Smooth muscle cell of the brain vasculature (primary cell): Measurements from ENCODE around the gene SEMA4G.

ENCODE experiments used
- DNase-seq: peaks from one replicate; pipeline ENCODE4 v3.0.0-alpha.2; 2012; ENCODE audit warnings: low read depth, low spot score

Gene SEMA4G

DNA sequence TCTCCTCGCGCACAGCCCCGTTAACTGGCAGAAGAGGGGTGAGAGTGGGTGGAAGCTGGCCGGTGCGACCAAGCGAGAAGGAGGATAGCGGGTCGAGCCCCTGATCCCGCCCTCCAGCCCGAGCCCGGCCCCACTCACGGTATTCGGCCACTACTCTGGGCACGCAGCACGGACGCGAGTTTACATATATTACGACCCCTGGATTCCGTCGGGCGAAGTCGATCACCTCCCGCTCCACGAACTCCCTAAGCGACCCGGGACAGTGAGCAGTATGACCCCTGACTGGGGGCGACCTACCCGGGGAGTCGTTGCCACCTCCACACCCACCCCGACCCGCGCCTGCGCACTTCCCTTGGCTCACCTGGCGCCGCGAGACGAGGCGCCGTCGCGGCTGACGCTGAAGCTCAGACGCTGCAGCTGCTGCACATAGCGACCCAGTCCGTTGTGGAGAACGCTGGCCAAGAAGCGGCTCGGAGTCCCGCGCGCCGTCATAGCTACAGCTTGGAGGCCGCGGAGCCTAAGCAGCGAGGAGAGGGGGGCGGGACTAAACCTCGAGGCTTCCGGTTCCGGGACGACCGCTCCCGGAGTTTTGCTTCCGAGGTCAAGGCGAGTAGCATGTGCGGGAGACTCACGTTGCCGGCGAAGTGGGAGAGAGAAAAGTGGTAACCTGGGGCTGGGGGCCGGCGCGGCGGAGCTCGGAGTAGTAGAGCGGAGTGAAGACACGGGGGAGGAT, 17.8 kb downstream of the SEMA4G start, which contains the start of the genes MRPL43 and TWNK:
TSS of gene MRPL43 (minus strand) at position 546 of the 733 bp plus-strand sequence. CDS start at position 492, 54 bp downstream.
TSS of gene TWNK (plus strand) at position 592 of the 733 bp plus-strand sequence. CDS start 668 bp downstream, outside the sequence.
- DNase-seq = no peak

- DNase-seq = no peak
These were observed 18.4 kb downstream of the SEMA4G start for GRCh38 chr10:100987685-100988049.

GRCh38 chr10:100988166-100988565, 18.9 kb downstream of the SEMA4G start:
- no peak for DNase-seq

DNA sequence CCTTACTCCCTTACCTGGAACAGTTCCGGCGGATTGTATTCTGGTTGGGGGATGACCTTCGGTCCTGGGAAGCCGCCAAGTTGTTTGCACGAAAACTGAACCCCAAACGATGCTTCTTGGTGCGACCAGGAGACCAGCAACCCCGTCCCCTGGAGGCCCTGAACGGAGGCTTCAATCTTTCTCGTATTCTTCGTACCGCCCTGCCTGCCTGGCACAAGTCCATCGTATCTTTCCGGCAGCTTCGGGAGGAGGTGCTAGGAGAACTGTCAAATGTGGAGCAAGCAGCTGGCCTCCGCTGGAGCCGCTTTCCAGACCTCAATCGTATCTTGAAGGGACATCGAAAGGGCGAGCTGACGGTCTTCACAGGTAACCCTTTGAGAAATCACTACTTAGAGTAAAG, 19.8 kb downstream of the SEMA4G start:
- DNase-seq = no peak

DNA sequence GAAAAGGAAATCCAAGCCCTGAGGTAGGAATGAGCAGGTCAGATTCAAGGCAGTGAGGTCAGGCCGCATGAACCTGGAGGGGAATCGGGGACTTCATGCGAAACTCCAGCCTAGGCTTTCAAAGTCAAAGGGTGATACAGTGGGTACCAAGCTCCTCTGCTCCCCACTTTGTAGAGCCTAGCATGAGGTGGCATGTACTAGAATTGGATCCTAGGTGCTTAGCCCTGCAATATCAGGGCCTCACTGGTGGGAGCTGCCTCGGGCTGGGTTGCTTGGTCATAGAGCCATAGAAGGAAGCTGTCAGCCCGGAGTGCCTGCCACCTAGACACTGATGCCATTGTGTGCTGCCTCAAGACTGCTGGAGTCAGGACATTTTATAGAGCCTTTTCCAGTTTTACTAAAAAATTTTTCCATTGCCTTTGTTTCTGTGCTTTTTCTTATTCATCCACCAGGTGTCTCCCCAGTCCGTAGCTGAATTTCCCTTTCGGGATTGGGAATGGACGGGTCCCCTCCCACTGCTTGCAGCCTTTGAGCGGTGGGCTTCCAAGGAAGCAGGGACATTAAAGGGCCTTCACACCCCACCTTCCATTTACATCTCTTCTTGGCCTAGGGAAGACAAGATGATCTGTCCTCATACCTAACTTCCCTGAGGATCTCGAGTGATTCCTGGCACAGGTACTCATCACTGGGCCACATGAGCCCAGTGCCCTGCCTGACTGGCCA, 24.8 kb downstream of the SEMA4G start:
- no peak for DNase-seq

DNA sequence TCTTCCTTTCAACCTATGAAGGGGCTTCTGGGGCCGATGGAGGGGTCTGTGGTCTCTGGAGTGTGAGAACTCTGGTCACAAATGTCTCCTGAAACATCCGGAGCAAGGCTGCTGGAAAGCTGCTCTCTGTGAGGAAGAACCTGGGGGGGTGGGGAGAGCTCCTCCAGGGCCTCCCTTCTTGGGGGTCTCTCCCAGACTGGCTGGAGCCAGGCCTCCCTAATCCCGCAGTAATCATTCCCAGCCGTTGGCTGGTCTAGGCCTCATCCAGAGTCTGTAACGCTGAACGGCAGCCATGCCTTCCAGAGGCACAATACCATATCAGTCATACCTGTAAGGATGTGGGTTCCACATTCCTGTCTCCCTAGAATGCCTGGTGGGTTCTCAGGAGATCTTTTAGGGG, 25.9 kb downstream of the SEMA4G start:
- no peak for DNase-seq

DNA sequence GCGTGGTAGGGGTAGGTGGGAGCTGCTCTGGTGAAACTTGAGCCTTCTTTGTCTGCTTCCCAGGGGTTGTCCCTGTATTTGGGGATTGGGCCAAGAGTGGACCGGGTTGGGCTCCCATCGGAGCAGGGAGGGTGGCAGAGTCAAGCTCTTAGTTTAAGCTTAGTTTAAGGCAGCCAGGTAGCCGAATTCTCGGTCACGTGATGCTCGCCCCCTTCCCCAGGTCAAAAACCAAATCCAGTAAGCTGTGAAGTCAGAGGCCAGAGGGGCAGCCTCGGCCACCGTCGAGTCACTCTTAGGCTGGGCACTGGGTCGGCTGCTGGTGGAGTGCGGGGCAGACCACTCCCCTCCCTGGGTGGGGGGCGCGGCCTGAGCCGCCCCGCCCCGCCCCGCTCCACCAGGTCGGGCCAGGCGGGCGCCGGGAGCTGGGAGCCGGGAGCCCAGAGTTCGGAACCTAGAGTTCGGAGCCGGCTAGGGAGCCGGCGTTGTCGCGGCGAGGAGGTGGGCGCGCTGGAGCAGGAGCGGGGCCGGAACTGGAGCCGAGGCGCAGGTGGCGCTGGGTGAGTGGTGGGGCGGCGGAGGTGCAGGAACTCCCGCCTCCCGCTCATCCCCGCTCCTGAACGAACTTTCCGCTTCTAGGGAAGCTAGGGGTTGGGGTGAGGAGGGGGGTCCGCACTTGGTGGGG, 27.5 kb downstream of the SEMA4G start:
- no peak for DNase-seq

DNA sequence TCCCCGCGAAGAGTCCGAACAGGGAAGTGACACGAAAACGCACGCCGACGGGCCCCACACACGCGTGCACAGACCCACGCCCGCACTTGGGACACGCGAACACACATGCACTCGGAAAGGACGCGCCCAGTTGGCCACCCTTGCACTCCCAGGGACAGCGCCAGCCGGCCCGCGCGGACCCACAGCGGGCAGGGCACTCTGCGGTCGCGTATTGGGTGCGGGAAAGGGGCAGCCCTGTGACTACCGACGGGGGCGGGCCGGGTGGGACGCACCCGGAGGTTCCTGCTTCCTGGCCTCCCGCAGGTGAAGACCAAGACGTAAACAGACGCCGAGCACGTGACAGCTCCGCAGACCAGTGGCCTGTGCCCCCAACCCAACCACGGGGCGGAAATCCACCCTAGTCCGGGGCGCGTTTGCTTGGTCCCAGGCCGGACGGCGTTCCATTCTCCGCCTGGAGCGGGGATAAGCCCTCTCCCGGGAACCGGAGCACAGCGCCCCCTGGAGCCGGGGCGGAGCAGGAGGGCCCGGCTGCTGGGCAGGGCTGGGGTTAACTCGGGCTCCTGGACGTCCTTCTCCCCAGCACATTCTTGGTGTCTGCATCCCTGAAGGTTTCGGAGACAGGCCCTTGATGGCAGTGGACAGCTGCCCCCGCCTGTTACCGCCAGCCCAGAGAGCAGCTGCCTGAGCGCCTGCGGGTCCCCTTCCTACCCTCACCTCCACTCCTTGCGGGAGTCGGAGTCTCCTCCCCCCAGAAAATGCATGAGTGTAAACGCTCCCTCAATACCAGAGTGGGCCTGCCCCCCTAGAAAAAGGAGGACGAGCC, 28.3 kb downstream of the SEMA4G start:
- DNase-seq = no peak

- peak; percentile 82 for DNase-seq
These were observed 29.1 kb downstream of the SEMA4G start for GRCh38 chr10:100998183-100998990.

- DNase-seq = no peak
These were observed 29.9 kb downstream of the SEMA4G start for GRCh38 chr10:100998991-100999741.

- DNase-seq = no peak
These were observed 30.4 kb downstream of the SEMA4G start, which contains the start of gene LZTS2 for GRCh38 chr10:100999742-101000126. Gene LZTS2 (plus strand): TSS chr10:100999808. CDS start chr10:101002539, 2,731 bp downstream.

GRCh38 chr10:101000127-101000914, 31.0 kb downstream of the SEMA4G start:
- no peak for DNase-seq

DNA sequence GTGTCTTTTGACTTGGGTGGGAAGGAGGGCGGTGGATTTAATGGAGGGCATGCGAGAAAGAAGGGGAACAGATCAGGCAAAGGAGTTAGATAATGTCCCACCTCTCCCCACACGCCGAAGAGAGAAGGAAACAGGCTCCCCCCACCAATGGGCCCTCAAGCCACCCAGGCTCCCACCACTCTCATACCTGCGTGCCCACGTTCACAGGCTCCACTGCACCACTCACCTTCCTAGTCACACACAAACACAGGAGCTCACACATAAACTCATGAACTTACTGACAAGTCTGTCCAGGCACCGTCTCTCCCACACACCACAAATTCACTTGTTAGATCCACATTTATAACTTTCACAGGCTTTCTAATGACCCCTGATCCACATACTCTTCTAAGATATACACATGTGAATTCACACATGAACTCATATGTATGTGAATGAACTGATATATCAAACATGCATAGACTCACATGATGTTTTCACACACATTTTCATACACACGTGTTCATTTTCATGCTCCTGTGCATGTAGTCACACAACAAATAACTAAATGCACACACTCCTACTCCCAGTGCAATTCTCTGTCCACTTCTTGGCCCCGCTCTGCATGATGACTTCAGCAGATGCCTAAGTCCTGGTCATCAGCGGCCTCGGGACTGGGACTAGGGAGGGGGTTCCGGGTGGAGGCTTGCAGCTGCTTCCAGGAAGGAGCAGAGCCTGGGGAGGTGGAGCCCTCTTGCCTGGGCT, 31.8 kb downstream of the SEMA4G start:
- no peak for DNase-seq

GRCh38 chr10:101001659-101002035, 32.3 kb downstream of the SEMA4G start:
- DNase-seq = no peak

GRCh38 chr10:101002456-101002855, 33.2 kb downstream of the SEMA4G start:
- no peak for DNase-seq

- no peak for DNase-seq
These were observed 34.4 kb downstream of the SEMA4G start for GRCh38 chr10:101003639-101004206.

DNA sequence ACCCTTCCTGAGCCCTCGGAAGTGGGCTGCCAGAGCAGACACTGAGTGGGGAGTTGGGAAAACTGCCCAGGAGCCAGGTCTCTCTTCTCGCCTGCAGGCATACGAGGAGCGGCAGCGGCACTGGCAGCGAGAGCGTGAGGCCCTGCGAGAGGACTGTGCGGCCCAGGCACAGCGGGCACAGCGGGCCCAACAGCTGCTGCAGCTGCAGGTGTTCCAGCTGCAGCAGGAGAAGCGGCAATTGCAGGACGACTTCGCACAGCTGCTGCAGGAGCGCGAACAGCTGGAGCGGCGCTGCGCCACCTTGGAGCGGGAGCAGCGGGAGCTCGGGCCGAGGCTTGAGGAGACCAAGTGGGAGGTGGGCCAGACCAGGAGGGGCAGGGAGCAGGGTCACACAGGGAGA, 36.1 kb downstream of the SEMA4G start:
- no peak for DNase-seq
